GM19099 (cell line): ENCODE measurements around the gene RNF111.
A peak's percentile ranks its signal among the peaks of the same experiment; 100 is the strongest.

ENCODE experiments used
- POLR2A ChIP-seq: IDR thresholded peaks from 3 replicates; pipeline ENCODE4 v1.6.1; 2011; ENCODE audit warnings: low read depth; ENCODE audit not compliant: insufficient read length; ENCODE audit errors: extremely low read depth

RNF111 gene

DNA sequence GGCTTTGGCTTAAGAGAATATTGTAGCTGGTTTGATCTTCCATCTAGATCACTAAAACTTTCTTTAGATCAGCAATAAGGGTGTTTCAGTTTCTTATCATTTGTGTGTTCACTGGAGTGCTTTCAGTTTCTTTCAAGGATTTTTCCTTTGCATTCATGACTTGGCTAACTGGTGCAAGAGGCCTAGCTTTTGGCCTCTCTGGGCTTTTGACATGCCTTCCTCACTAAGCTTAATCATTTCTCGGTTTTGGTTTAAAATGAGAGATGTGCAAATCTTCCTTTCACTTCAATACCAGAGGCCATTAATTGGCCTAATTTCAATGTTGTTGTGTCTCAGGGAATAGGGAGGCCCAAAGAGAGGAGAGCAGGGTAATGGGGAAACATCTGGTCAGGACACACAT, 87.1 kb downstream of the RNF111 start:
- TF ChIP-seq POLR2A, result no peak

DNA sequence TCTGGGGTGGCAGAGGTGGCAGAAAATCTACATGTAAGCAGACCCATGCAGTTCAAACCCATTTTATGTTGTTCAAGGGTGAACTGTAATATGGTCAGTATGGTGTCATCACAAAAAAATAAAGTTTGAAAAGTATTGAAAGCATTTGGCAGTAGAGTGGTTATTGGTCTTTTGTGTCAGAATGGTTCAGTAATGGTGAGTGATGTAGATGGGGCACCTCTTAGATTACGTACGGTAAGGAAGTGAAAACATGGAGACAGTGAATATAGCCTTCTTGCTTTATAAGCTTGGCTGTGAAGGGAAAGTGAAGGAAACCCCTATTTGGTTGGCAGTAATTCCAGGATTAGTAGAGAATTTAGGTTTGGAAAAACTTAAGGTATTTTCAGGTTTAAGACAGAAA, 100.3 kb downstream of the RNF111 start:
- no peak for TF ChIP-seq POLR2A

DNA sequence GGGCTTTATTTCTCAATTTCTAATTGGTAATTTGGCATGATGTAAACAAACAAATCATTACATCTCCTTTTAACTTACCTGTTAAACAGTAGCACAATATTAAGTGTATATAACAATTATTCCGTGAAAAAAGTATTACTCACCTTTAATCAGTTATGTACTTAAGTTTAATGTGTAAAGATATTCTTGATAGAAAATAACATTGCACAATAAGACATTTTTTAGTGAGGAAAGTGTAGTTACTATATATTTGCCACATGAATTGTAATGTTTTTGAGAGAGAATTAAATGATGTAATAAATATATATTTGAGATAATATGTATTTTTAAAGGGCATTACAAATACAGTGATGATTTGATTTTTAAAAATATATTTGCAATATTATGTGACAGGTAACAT, 106.6 kb downstream of the RNF111 start:
- TF ChIP-seq POLR2A, result no peak

DNA sequence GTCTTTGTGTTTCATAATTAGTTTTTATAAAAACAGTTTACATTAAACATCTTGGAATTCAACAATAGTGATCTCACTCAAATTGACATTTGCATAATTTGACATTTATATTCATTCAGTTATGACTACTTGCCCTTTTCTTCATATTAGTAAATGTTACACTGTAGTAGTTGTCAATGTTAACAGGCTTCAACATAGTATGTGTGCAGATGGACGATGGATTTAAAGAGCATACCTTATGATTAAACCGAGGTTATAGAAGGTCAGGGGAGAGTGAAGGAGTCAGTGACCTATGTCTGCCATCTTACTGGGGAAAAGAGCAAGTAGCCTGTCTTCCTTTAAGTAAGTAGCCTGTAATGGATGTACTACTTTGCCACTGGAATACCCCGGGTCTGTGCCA, 109.0 kb downstream of the RNF111 start:
- no peak for TF ChIP-seq POLR2A

DNA sequence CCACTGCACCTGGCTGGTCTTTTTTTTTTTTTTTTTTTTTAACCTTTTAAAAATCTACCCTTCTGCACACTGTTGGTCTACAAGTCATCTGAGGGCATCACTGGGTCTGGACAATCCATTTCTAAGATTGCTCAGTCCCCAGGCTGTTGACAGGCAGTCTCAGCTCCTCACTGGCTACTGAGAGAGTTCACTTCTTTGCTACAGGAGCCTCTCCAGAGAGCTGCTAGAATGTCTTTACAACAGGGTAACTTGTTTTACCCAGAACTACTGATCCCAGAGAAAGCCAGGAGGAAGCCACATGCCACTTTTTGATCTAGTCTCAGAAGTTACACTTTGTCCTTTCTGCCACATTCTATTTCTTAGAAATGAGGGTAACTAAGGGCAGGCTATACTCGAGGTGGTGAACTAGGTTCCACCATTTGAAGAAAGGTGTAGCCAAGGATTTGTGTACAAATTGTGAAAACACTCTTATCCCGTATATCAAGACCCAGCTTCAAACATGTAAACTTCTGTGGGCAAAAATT, 111.8 kb downstream of the RNF111 start:
- TF ChIP-seq POLR2A, result no peak

DNA sequence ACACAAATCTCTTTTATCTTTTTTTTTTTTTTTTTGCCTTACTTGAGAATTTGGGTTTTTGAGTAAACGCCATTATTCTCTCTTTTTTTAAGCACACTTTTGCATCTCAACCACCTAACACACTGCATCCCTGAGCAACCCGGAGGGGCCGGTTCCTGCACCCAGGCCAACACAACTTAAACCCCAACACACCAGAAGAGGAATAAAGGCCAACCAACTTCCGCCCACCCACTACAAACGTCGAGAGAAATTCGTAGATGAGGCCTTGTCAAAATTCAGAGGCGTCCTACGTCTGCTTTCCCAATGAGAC, 117.1 kb downstream of the RNF111 start:
- no peak for TF ChIP-seq POLR2A

DNA sequence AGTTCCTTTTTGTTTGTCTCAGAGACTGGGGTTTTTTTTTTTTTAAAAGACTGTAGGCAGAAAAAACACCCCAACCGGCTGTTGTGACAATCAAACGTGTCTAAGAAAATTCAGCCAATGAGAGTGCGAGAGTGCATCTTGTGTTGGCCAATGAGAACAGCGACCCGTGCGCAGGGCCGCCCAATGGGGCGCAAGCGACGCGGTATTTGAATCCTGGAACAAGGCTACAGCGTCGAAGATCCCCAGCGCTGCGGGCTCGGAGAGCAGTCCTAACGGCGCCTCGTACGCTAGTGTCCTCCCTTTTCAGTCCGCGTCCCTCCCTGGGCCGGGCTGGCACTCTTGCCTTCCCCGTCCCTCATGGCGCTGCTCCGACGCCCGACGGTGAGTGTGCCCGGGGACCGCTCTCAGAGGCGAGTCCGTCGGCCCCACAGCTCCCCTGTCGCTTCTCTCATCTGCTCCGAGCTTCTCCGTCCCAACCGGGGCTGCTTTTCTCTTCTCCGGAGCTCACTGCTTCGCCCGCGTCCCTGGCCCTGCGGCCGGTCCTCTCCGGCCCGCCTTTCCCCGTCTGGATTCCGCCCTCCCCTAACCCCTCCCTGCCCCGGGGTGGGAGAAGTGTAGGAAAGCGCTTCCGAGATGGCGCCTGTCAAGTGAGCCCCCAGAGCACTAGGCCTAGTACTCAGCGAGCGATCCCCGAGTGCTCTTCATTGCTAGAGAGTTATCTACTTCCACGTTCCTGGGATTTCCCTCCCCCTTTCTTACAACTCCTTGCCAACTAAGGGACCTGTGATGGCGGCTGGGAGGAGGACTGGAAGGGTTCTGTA, 117.7 kb downstream of the RNF111 start, which contains the start of gene CCNB2:
TSS of gene CCNB2 (plus strand) at position 235 of the 821 bp plus-strand sequence. CDS start at position 358, 123 bp downstream.
- TF ChIP-seq POLR2A, result peak; percentile 90

DNA sequence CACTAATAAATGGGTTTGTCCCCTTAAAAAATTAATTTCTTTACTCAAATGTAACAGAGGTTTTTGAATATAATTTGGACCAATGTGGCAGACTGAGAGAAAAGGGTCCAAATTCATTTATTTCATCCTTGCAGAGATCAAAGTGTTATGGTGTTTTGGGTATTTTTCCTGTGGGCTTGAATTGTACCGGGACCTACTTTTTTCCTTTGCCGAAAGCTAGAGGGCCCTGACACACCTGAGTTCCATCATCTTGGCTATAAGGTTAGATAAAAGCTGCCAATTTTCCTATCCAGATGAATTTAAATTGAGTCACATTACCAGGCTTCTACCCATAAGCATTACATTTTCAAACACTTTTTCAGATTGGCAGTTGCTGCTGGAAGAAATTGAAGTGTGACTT, 118.4 kb downstream of the RNF111 start:
- TF ChIP-seq POLR2A, result no peak

DNA sequence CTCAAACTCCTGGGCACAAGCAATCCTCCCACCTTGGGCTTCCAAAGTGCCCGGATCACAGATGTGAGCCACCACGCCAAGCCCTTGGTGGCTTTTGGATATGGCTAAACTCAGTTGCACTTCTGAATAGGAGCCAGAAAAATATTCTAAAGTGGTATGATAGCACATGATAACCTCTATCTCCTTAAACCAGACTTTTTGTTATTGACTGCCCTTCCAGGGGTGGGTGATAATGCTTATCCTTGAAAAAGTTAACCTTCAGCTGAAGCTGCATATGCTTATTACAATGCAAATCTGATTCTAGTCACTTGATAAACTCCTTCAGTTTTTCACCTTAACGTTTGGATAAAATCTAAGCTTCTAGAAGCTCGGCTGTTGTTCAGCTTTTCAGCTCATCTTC, 123.8 kb downstream of the RNF111 start:
- TF ChIP-seq POLR2A, result no peak

DNA sequence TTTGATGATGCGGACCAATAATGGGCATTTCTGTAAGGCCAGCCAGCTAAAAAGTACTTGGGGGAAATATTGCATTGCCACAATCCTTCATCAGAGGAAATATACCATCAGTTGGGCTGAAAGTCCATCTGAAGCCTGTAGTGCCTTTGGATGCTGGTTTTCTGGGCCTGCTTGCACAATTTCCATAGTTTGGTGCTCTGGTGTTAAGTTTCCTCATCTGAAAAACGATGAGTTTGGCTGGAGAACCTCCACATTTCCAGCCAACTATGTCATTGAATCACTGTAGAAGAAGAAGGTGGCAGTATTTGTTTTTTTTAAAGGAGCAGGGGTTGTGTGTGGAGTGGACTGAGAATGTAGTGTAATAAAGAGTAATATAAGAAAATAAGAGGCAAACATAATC, 127.6 kb downstream of the RNF111 start:
- no peak for TF ChIP-seq POLR2A

DNA sequence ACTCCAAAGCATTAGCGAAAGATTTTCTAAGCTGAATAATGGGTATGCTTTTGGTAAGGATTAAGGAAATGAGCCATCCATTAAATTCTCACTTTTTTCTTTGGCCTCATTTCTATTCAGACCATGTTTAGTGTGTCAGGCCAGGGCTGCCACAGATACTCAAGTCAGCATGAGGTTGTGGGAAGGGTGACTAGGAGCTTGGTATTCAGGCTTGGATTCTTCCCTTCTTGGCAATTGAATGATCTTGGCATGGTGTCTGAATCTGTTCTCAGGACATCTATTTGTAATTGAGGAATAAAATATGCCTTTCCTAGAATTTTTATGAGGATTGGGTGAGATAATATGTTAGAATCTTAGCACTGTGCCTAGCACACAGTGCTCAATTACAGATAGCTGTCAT, 128.7 kb downstream of the RNF111 start:
- no peak for TF ChIP-seq POLR2A

DNA sequence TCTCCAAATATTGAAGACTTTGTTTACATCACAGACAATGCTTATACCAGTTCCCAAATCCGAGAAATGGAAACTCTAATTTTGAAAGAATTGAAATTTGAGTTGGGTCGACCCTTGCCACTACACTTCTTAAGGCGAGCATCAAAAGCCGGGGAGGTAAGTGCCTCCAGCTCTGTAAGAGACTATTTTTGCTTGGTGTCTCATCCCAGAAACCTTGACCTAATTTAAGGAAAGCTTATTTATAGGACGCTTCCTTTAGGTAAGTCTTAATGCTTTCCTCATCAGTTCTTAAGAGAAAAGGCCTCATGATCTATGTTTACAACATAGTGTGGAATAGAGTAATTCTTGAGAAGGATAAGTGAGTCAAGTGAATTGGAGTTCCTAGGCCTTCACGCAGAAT, 129.3 kb downstream of the RNF111 start:
- no peak for TF ChIP-seq POLR2A

DNA sequence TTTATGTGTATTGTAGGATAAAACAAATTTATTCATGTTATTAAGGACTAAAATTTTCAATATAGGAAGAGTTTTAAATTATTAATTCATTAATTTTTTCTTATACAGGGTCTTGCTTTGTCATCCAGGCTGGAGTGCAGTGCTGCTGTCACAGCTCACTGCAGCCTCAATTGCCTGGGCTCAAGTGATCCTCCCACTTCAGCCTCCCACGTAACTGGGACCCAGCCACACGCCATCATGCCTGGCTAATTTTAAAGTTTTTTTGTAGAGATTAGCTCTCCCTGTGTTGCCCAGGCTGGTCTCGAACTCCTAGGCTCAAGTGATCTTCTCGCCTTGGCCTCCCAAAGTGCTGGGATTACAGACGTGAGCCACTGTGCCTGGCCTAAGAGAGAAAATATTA, 132.2 kb downstream of the RNF111 start:
- no peak for TF ChIP-seq POLR2A

DNA sequence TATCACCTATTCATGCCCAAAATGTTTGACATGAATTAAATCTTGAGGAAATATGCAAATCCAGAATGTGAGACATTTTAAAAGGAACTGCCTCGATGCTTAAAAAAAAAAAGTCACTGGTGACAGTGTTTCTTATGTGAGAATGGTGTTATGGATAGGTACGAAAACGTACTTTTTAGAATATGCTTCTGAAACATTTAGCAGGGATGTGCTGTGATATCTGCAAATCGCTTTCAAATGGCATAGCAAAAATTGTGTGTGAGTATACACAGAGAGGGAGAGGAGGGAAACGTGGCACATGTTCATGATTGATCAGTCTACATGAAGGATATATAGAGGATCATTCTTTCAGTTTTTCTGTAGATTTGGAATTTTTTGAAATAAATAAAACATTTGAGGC, 133.5 kb downstream of the RNF111 start:
- no peak for TF ChIP-seq POLR2A

DNA sequence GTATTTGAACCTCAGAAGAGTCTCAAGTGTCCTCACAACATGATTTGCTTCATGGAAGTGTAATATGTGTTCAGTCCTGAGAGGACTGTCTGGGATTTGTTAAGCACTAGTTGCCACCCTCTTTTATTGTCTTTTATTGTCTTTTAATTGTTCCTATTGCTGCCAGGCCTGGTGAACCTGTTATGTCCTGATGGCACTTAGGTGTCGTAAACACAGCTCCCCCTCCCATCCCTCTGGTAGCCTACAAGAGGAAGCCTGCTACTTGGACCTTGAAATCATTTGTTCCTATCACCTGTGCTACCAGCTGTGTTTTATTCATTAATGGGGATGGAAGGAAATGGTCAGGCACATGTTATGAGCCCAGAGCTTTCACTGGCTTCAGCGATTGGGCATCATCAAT, 136.8 kb downstream of the RNF111 start:
- no peak for TF ChIP-seq POLR2A

DNA sequence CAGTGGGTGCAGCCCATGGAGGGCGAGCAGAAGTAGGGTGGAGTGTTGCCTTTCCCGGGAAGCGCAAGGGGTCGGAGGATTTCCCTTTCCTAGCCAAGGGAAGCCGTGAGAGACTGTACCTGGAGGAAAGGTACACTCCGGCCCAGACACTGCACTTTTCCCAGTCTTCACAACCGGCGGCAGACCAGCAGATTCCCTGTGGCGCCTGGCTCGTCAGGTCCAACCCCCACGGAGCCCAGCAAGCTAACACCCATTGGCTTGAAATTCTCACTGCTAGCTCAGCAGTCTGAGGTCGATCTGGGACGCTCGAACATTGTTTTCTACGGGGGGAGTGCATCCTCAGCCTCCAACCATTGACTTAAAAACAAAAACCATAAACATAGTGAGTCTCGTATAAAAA, 144.0 kb downstream of the RNF111 start:
- TF ChIP-seq POLR2A, result no peak
